Activated T-cell treated with anti-CD3 and anti-CD28 coated beads, Interleukin-2, amount 50 U/mL, for 72 hours (primary cell): ENCODE data around the gene SMARCA2. TPM values are rescaled to one million over a fixed set of nuclear protein-coding genes. Genes with fewer than 3 reads are reported as not detected.

ENCODE experiments used
- ATAC-seq, 2 donors: fragments of 150-1000 bp; cut with Tn5 transposase; replicated peaks in 1 of 2; 2 replicates each; pipeline ENCODE4 v1.10.0; 2021; ENCODE audit warnings: moderate library complexity in 2 of 2, mild to moderate bottlenecking in 1 of 2
- DNase-seq, 2 donors: peaks; one replicate each; pipeline ENCODE4 v3.0.0; 2021 to 2022; ENCODE audit warnings: mixed read lengths in 1 of 2
- H3K27ac Mint-ChIP-seq: one replicate; pipeline ENCODE4 v1.8.0; 2022; ENCODE audit warnings: mild to moderate bottlenecking, moderate library complexity, mixed read lengths
- H3K27me3 Mint-ChIP-seq: one replicate; pipeline ENCODE4 v1.8.0; 2022; ENCODE audit warnings: low read depth, mixed read lengths
- H3K36me3 Mint-ChIP-seq, 2 donors: one replicate each; pipeline ENCODE4 v1.8.0; 2022; ENCODE audit warnings: mixed read lengths in 2 of 2, mild to moderate bottlenecking in 1 of 2; ENCODE audit not compliant: insufficient read depth in 2 of 2
- H3K4me1 Mint-ChIP-seq: one replicate; pipeline ENCODE4 v1.8.0; 2022; ENCODE audit warnings: low read depth, mixed read lengths
- H3K4me3 Mint-ChIP-seq, 2 donors: one replicate each; pipeline ENCODE4 v1.8.0; 2022; ENCODE audit warnings: mild to moderate bottlenecking in 2 of 2, mixed read lengths in 2 of 2, moderate library complexity in 2 of 2
- H3K9me3 Mint-ChIP-seq, 2 donors: one replicate each; pipeline ENCODE4 v1.8.0; 2022; ENCODE audit warnings: mixed read lengths in 2 of 2
- total RNA-seq, 2 donors: library from RNA; stranded (reverse); gene quantifications; one replicate each; pipeline ENCODE4 v1.2.3, GENCODE V29; 2022

The SMARCA2 gene
- total RNA-seq, 2 donors from 2014 or later, result 117 to 120 TPM

- no peaks in the 10 kb centered on the region for H3K27me3 Mint-ChIP-seq
- DNase-seq, result no peak
- peaks cover 12% of the 10 kb centered on the region for H3K4me1 Mint-ChIP-seq
- no peak for ATAC-seq
- no peak overlapping the region for H3K4me3 Mint-ChIP-seq
- peaks cover 11 to 24% of the 10 kb centered on the region in 2 donors for H3K36me3 Mint-ChIP-seq
- no peaks in the 10 kb centered on the region for H3K9me3 Mint-ChIP-seq
- no peak overlapping the region for H3K27ac Mint-ChIP-seq
These were observed 45.3 kb downstream of the SMARCA2 start for GRCh38 chr9:2060424-2060823.

GRCh38 chr9:2065704-2066103, 50.6 kb downstream of the SMARCA2 start:
- Mint-ChIP-seq H3K27me3 (no peaks in the 10 kb centered on the region), H3K27ac (no peak overlapping the region), H3K4me1 (peaks cover 19% of the 10 kb centered on the region), H3K9me3 (no peaks in the 10 kb centered on the region), H3K36me3 (peaks cover 8 to 13% of the 10 kb centered on the region in 2 donors), H3K4me3 (no peak overlapping the region)
- ATAC-seq (no peak), DNase-seq (no peak)

GRCh38 chr9:2066312-2067273, 51.4 kb downstream of the SMARCA2 start:
- Mint-ChIP-seq H3K4me3 (no peak overlapping the region), H3K27ac (no peak overlapping the region), H3K27me3 (no peaks in the 10 kb centered on the region), H3K4me1 (peaks cover 19% of the 10 kb centered on the region), H3K9me3 (no peaks in the 10 kb centered on the region), H3K36me3 (peaks cover 5 to 12% of the 10 kb centered on the region in 2 donors)
- DNase-seq, result no peak
- peak; percentile 34 to 59 for ATAC-seq

- H3K27ac Mint-ChIP-seq, result peak overlapping the region; percentile 57
- no peak for DNase-seq
These were observed 57.7 kb downstream of the SMARCA2 start for GRCh38 chr9:2072752-2073405.

GRCh38 chr9:2082772-2083171, 67.6 kb downstream of the SMARCA2 start:
- no peak overlapping the region for H3K27ac Mint-ChIP-seq
- no peaks in the 10 kb centered on the region for H3K27me3 Mint-ChIP-seq
- DNase-seq (no peak), ATAC-seq (no peak)
- peaks cover 8 to 24% of the 10 kb centered on the region in 2 donors for H3K36me3 Mint-ChIP-seq
- no peaks in the 10 kb centered on the region for H3K9me3 Mint-ChIP-seq
- H3K4me3 Mint-ChIP-seq, result no peak overlapping the region
- peaks cover 25% of the 10 kb centered on the region for H3K4me1 Mint-ChIP-seq

More at GRCh38 chr9:2072752-2073405, 57.7 kb downstream of the SMARCA2 start:
- Mint-ChIP-seq H3K27me3 (no peaks in the 10 kb centered on the region), H3K36me3 (peaks cover 7 to 28% of the 10 kb centered on the region in 2 donors), H3K4me1 (peaks cover 15% of the 10 kb centered on the region), H3K4me3 (no peak overlapping the region), H3K9me3 (no peaks in the 10 kb centered on the region)
- ATAC-seq, result peak in 1 of 2 donors; percentile 36

- no peak for DNase-seq
- H3K27me3 Mint-ChIP-seq, result no peaks in the 10 kb centered on the region
- peaks cover 25% of the 10 kb centered on the region for H3K4me1 Mint-ChIP-seq
- H3K4me3 Mint-ChIP-seq, result no peak overlapping the region
- H3K36me3 Mint-ChIP-seq, result peaks cover 7 to 23% of the 10 kb centered on the region in 2 donors
- no peak overlapping the region for H3K27ac Mint-ChIP-seq
- no peaks in the 10 kb centered on the region for H3K9me3 Mint-ChIP-seq
- peak in 1 of 2 donors; percentile 32 for ATAC-seq
These were observed 68.3 kb downstream of the SMARCA2 start for GRCh38 chr9:2083479-2083878.

- Mint-ChIP-seq H3K4me3 (no peak overlapping the region), H3K27ac (no peak overlapping the region), H3K27me3 (no peaks in the 10 kb centered on the region), H3K9me3 (no peaks in the 10 kb centered on the region), H3K36me3 (peaks cover 10 to 32% of the 10 kb centered on the region in 2 donors), H3K4me1 (peaks cover 25% of the 10 kb centered on the region)
- no peak for DNase-seq
- no peak for ATAC-seq
These were observed 70.6 kb downstream of the SMARCA2 start for GRCh38 chr9:2085716-2086115.

GRCh38 chr9:2086116-2086515, 71.0 kb downstream of the SMARCA2 start:
- Mint-ChIP-seq H3K36me3 (peaks cover 10 to 33% of the 10 kb centered on the region in 2 donors), H3K27ac (no peak overlapping the region), H3K4me1 (peaks cover 25% of the 10 kb centered on the region), H3K27me3 (no peaks in the 10 kb centered on the region), H3K9me3 (no peaks in the 10 kb centered on the region), H3K4me3 (no peak overlapping the region)
- DNase-seq (no peak), ATAC-seq (no peak)

GRCh38 chr9:2086971-2087370, 71.8 kb downstream of the SMARCA2 start:
- Mint-ChIP-seq H3K27me3 (no peaks in the 10 kb centered on the region), H3K4me3 (no peak overlapping the region), H3K4me1 (peaks cover 20% of the 10 kb centered on the region), H3K9me3 (no peaks in the 10 kb centered on the region), H3K36me3 (peaks cover 10 to 34% of the 10 kb centered on the region in 2 donors), H3K27ac (no peak overlapping the region)
- peak; percentile 32 to 63 for ATAC-seq
- peak in 1 of 2 donors; percentile 15 for DNase-seq

GRCh38 chr9:2087500-2088313, 72.6 kb downstream of the SMARCA2 start:
- Mint-ChIP-seq H3K9me3 (no peaks in the 10 kb centered on the region), H3K36me3 (peaks cover 10 to 34% of the 10 kb centered on the region in 2 donors), H3K27ac (peak overlapping the region; percentile 2), H3K27me3 (no peaks in the 10 kb centered on the region), H3K4me1 (peaks cover 18% of the 10 kb centered on the region), H3K4me3 (no peak overlapping the region)
- DNase-seq (peak; percentile 8 to 21), ATAC-seq (peak; percentile 85 to 88)

GRCh38 chr9:2093920-2094597, 78.9 kb downstream of the SMARCA2 start:
- no peaks in the 10 kb centered on the region for H3K9me3 Mint-ChIP-seq
- H3K4me3 Mint-ChIP-seq, result no peak overlapping the region
- H3K27ac Mint-ChIP-seq, result no peak overlapping the region
- no peak for DNase-seq
- peaks cover 6% of the 10 kb centered on the region for H3K4me1 Mint-ChIP-seq
- peaks cover 5 to 30% of the 10 kb centered on the region in 2 donors for H3K36me3 Mint-ChIP-seq
- no peaks in the 10 kb centered on the region for H3K27me3 Mint-ChIP-seq
- ATAC-seq, result no peak

- peaks cover 11 to 31% of the 10 kb centered on the region in 2 donors for H3K36me3 Mint-ChIP-seq
- peaks cover 0 to 2% of the 10 kb centered on the region in 2 donors for H3K9me3 Mint-ChIP-seq
- H3K27me3 Mint-ChIP-seq, result no peaks in the 10 kb centered on the region
- peaks cover 6% of the 10 kb centered on the region for H3K4me1 Mint-ChIP-seq
- ATAC-seq (no peak), DNase-seq (no peak)
- H3K4me3 Mint-ChIP-seq, result no peak overlapping the region
- H3K27ac Mint-ChIP-seq, result peak overlapping the region; percentile 1
These were observed 81.3 kb downstream of the SMARCA2 start for GRCh38 chr9:2096376-2096970.
